Type B pancreatic cell (in vitro differentiated cells): Measurements from ENCODE around the gene MTTP. TPM values are rescaled to one million over a fixed set of nuclear protein-coding genes. Genes with fewer than 3 reads are reported as not detected.

ENCODE experiments used
- DNase-seq: peaks from one replicate; pipeline ENCODE4 v3.0.0; 2021; ENCODE audit warnings: mixed read lengths; ENCODE audit not compliant: unreplicated experiment; ENCODE audit errors: extremely low spot score
- H3K27ac Mint-ChIP-seq: 2 replicates; pipeline ENCODE4 v1.8.0; 2021; ENCODE audit warnings: mild to moderate bottlenecking, mixed read lengths
- H3K27me3 Mint-ChIP-seq: 2 replicates; pipeline ENCODE4 v1.8.0; 2021; ENCODE audit warnings: mixed read lengths
- H3K36me3 Mint-ChIP-seq: 2 replicates; pipeline ENCODE4 v1.8.0; 2021; ENCODE audit warnings: mixed read lengths
- H3K4me1 Mint-ChIP-seq: one replicate; pipeline ENCODE4 v1.8.0; 2021; ENCODE audit warnings: mixed read lengths; ENCODE audit not compliant: unreplicated experiment
- H3K4me3 Mint-ChIP-seq: 2 replicates; pipeline ENCODE4 v1.8.0; 2021; ENCODE audit warnings: mild to moderate bottlenecking, mixed read lengths
- H3K9me3 Mint-ChIP-seq: 2 replicates; pipeline ENCODE4 v1.8.0; 2021; ENCODE audit warnings: mixed read lengths
- total RNA-seq: library from RNA; stranded (reverse); gene quantifications from 2 replicates; pipeline ENCODE4 v1.2.1, GENCODE V29; 2021; ENCODE audit warnings: low replicate concordance
- TF ChIP-seq, protein P1 (sequence below): fragments of 200-600 bp; sonication (generic); conservative IDR thresholded peaks from 2 replicates; pipeline ENCODE4 v1.5.0; 2021; ENCODE audit warnings: antibody characterized with exemption, mild to moderate bottlenecking

Gene MTTP
- total RNA-seq, 1 donor from 2014 or later = 16.0 TPM

DNA sequence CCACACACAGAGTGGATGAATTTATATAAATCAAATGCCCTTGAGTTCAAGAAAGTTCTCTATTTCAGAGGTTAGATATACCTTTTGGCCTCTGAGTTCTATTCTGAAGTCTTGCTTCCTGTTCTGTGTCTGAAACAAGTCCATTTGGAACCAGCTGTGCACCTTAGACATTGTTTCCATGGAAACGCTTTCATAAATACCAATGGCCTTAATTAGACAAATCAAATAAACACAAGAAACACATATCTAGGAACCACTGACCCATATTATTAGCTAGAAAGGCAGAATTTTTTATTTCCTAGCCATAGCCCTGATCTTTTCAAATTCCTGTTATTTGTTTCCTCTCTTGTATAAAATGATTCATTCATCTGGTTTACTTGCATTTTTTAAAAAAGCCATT is 91.4 kb downstream of the MTTP start:
- Mint-ChIP-seq H3K9me3 (no peaks in the 10 kb centered on the region), H3K27me3 (no peaks in the 10 kb centered on the region), H3K4me1 (no peaks in the 10 kb centered on the region), H3K36me3 (no peaks in the 10 kb centered on the region), H3K27ac (no peak overlapping the region), H3K4me3 (no peak overlapping the region)
- TF ChIP-seq, protein P1, sequence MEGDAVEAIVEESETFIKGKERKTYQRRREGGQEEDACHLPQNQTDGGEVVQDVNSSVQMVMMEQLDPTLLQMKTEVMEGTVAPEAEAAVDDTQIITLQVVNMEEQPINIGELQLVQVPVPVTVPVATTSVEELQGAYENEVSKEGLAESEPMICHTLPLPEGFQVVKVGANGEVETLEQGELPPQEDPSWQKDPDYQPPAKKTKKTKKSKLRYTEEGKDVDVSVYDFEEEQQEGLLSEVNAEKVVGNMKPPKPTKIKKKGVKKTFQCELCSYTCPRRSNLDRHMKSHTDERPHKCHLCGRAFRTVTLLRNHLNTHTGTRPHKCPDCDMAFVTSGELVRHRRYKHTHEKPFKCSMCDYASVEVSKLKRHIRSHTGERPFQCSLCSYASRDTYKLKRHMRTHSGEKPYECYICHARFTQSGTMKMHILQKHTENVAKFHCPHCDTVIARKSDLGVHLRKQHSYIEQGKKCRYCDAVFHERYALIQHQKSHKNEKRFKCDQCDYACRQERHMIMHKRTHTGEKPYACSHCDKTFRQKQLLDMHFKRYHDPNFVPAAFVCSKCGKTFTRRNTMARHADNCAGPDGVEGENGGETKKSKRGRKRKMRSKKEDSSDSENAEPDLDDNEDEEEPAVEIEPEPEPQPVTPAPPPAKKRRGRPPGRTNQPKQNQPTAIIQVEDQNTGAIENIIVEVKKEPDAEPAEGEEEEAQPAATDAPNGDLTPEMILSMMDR = no peak
- no peak for DNase-seq

DNA sequence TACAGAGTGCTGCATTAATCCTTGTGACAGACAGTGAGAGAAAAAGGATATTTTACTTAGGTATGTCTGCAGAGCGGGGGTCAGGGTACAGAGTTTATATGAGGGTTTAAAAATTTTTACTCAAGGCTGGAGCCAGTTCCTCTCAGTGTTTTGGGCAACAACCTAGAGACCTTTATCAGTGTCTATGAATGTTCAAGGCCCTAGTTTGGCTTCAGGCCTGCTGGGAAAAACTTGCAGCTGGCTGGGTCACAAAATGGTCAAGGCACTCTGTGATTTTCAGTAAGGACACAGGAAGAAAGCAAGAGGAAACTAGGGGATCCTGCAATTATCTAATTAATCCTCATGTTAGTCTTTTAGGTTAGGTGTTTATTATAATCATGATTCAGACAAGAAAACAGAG is 93.8 kb downstream of the MTTP start:
- Mint-ChIP-seq H3K9me3 (peaks cover 8% of the 10 kb centered on the region), H3K4me1 (no peaks in the 10 kb centered on the region), H3K27ac (no peak overlapping the region), H3K36me3 (no peaks in the 10 kb centered on the region), H3K4me3 (no peak overlapping the region), H3K27me3 (no peaks in the 10 kb centered on the region)
- TF ChIP-seq, protein P1 = no peak
- DNase-seq = no peak

DNA sequence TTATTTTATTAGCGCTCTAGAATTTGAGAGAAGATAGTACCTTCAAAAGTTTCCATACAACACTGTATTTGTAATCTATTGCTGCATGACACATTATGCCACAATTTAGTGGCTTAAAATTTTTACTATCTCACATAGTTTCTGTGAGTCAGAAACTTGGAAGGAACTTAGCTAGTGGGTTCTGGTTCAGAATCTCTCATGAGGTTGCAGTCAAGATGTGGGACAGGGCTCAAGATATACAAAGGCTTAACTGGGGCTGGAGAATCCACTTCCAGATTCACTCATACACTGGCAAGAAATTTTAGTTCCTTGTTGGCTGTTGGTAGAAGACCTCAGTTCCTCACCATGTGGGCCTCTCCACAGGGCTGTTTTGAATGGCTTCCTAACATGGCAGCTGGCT is 94.5 kb downstream of the MTTP start:
- Mint-ChIP-seq H3K9me3 (peaks cover 11% of the 10 kb centered on the region), H3K27me3 (no peaks in the 10 kb centered on the region), H3K27ac (no peak overlapping the region)

DNA sequence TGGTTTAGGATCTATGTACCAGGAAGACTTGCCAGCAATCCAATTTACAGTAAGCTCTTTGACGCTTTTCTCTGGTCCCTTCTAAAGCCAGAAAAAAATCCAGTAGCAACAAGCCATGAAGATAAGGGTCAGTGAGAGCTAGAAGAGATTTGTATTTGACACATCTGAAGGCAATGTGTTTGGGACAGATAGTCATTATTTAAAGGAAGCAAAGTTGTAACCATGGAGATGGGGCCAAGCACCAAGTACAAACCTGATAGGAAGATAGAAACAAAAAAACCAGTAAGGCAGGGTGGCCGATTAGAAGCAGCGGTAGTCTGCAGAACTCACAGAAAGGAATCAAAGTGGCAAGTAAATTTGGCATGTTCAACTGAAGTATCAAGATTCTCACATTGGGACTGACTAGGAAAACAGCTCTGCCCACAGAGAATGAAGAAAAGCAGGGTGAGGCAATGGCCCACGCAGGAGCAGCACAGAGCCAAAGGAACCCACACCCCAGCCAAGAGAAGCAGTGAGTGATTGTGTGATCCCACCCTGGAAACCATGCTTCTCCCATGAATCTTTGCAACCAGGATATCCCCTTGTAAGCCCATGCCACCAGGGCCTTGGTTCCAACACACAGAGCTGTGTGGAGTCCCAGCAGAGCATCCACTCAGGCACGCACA is 95.9 kb downstream of the MTTP start:
- H3K9me3 Mint-ChIP-seq = peaks cover 11% of the 10 kb centered on the region
- TF ChIP-seq, protein P1 = no peak
- DNase-seq = no peak
- H3K4me3 Mint-ChIP-seq = no peak overlapping the region
- H3K27ac Mint-ChIP-seq = no peak overlapping the region
- no peaks in the 10 kb centered on the region for H3K36me3 Mint-ChIP-seq
- peaks cover 4% of the 10 kb centered on the region for H3K27me3 Mint-ChIP-seq
- H3K4me1 Mint-ChIP-seq = no peaks in the 10 kb centered on the region

More for the DNA sequence above, 94.5 kb downstream of the MTTP start:
- TF ChIP-seq, protein P1 = no peak
- no peak for DNase-seq
- H3K36me3 Mint-ChIP-seq = no peaks in the 10 kb centered on the region
- no peak overlapping the region for H3K4me3 Mint-ChIP-seq
- H3K4me1 Mint-ChIP-seq = no peaks in the 10 kb centered on the region

Other genes with a start within 250 kb of the MTTP start
- gene ADH1C, start 222.1 kb upstream of the MTTP start, total RNA-seq = 9.9 and 21.8 TPM in 2 replicates
- 0.17 and 0.83 TPM in 2 replicates for gene ADH7, start 139.5 kb upstream of the MTTP start, total RNA-seq
- gene C4orf17, start 63.8 kb upstream of the MTTP start, total RNA-seq = not detected in 2 replicates
- 7.4 and 10.1 TPM in 2 replicates for gene TRMT10A, start 10.8 kb upstream of the MTTP start, total RNA-seq
- gene C4orf54, start 83.0 kb downstream of the MTTP start, total RNA-seq = 0.05 TPM in 1 of 2 replicates, not detected in the other
- gene DAPP1, start 242.0 kb downstream of the MTTP start, total RNA-seq = 10.6 and 41.8 TPM in 2 replicates